ENCODE results near the gene MFN2.
"Not testable (repeated sequence)": the region's sequence is repeated elsewhere in the genome, so short reads cannot be mapped to it uniquely, and the experiment has no call there.

The MFN2 gene

DNA sequence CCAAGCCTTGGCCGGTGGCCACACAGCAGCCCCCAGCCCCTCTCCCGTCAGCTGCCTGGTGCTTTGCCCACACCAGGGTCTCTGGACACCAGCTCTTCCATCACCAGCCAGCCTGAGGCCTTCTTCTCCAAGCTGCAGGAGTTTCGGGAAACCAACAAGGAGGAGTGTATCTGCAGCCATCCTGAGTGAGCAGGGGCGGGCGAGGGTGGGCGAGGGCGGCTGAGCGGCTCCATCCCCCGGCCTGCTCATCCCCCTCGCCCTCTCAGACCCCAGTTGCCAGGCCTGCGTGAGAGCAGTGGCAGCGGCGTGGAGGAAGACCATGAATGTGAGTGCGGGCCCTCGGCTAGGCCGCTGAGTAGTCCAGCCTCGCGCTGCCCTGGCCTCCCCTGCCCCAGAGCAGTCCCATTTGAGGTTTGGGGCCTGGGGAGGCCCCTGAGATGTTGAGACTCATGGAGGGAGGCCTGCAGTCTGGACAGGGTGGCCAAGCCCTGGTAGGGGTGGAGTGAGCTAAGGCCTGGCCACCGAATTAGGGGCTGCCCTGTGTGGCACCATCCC, 48.8 kb downstream of the MFN2 start:
- DNase-seq, result no peak

DNA sequence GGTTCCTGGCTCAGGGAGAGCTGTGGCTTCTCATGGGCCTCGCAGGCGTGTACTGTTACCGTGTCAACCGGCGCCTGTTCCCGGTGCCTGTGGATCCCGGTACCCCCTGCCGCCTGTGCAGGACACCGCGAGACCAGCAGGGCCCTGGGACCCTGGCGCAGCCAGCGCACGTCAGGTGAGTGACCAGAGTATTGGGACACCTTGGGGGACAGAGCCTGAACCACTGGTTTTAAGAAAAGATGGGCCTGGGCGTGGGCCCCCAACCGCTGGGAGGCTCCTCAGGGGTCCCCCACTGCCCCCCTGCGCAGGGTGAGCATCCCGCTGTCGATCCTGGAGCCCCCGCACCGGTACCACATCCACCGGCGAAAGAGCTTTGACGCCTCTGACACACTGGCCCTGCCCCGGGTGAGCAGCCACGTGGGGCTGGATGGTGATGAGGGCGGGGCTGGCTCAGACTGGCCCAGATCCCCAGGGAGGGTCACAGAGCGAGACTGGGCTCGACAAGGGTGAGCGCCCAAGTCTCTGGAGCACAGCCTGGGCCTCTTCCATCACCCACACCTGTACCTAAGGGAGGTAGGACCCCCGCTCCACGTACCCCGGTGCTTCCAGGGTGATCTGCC, 49.6 kb downstream of the MFN2 start:
- DNase-seq, result no peak

DNA sequence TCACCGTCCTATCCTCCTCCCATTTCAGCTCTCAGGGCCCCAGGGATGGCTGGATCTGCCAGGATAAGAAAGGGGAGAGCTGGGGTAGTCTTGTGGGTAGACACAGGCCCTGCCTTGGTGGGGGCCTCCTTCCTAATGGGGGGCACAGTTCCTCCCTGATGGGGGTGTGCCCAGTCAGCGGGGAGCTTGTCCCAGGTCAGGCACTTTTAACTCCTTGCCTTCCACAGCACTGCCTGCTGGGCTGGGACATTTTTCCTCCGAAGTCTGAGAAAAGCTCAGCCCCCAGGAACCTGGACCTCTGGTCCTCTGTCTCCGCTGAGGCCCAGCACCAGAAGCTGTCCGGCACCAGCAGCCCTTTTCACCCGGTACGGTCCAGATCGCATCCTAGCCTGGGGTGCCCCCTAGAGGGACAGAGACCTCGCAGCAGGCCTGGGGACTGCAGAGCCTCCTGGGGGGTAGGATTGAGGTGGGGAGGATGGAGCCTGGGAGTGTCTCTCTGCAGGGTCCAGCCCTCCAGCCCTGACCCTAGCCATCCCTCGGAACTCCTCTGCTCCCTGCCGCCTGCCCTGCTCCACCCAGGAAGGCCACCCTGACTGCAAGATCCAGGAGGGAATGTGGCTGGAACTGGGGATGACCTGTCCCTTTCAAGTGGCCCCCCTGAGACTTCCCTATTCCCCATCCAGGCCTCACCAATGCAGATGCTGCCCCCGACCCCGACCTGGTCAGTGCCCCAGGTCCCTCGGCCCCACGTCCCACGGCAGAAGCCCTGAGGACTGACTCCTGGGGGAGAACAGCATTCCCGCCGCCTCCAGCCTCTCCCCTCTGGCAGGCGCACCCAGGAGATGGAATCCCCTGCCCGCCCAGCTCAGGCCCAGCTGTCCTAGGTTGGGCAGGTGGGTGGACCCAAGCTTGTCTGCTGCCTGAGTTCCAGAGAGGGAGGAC, 51.1 kb downstream of the MFN2 start:
- no peak for DNase-seq

DNA sequence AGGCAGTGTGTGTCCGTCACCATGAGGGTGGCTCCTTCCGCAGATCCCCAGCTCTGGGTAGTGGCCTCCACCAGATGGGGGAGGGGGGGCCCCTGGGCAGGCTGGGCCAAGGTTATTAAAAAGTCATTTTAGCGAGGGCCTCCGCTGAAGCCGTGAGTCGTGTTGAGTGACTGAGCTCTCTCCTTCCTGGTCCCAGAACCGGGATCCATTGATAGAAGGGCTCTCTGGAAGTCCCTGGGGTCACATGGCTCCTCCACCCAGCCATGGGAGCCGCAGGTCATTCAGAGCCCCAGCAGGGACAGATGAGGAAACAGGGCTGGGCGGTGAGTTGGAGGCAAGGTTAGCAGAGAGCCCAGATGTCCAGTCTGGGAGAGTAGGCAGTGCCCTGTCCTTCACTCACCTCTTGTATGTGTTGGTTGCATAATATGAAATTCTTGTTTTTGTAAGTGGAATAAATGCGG, 51.9 kb downstream of the MFN2 start:
- DNase-seq, result no peak

DNA sequence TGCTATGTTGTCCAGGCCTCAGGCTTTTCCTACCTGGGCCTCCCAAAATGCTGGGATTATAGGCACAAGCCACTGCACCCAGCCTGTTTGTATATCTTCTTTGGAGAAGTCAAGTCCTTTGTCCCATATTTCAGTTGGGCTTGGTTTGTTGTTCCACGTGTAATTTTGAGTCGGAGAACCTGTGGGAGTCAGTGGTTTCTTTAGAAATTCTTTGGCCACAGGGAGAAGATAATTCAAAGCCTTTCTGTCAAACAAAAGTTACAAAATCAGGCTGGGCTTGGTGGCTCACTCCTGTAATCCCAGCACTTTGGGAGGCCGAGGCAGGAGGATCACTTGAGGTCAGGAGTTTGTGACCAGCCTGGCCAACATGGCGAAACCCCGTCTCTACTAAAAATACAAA, 53.2 kb downstream of the MFN2 start:
- DNase-seq, result not testable (repeated sequence)

DNA sequence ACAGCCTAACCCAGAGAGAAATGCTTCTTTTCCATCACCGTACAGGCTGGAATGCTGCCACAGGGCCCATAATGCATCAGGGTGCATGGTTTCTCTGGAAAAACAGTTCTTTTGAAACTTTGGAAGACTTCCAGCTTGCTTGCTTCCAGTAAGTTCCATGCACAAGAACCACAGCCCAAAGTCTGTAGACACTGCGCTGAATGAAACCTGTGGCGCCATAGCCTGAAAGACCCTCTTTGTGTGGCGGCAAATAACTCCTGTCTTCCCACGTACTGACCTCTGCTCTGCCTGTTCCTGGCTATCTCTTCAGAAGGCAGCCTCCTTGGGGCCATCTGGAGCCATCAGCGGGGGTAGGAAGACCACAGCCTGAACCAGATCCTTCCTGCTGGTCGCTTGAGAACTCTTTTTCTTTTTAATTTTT, 54.1 kb downstream of the MFN2 start:
- no peak for DNase-seq

DNA sequence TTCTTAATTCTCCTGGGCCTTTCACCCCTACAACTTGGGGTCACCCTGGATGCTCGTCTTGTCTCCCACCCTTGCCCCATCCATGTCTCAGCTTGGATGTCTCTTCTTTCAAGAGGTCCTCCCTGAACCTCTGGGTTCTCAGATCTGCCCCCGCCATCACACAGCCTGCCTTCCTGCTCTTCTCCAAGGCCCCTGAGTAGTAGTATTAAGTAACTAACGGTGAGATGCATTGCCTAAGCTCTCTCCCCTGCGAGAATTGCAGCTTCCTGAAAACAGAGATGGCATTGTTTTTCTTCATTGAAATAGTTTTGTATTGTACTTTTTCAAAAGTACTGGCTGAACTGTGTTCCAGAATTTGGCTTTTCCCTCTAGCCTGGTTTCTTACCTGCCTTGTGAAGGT, 55.1 kb downstream of the MFN2 start:
- DNase-seq, result no peak

DNA sequence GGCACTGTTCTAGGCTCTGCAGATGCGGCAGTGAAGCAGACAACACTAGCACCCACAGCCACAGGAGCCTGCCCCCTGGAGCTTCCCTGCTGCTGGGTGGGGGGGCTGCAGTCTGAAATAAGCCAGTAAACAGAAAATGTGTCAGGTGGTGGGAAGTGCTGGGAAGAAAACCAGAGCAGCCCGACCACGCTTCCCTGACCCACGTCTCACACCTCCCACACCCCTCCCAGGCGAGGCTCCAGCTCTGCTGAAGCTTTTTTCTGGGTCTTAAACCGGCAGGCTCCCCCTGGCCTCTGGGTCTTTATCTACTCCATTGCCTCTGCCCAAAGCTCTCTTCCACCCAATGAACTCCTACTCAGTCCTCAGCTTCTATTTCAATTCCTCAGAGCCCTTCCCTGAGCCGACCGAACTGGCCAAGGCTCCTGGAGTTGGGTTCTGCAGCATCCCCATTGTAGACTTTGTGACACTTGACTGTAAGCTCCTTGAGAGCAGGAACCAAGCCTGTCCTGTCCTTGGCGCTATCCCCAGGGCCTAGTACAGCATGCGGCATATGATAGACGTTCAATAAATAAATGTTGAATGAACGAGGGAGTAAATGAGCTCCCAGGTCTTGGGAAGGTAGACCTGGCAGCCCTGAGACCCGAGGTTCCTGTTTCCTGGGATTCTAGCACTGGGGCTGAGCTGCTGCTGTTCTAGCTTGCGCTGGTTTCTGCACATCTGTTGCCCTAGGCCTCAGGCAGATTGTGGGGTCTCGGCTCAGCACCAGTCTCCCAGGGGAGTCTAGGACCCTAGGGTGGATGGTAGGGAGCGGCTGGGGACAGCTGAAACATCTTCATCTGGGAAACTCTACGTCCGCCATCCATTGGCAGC, 57.5 kb downstream of the MFN2 start:
- DNase-seq, result no peak

DNA sequence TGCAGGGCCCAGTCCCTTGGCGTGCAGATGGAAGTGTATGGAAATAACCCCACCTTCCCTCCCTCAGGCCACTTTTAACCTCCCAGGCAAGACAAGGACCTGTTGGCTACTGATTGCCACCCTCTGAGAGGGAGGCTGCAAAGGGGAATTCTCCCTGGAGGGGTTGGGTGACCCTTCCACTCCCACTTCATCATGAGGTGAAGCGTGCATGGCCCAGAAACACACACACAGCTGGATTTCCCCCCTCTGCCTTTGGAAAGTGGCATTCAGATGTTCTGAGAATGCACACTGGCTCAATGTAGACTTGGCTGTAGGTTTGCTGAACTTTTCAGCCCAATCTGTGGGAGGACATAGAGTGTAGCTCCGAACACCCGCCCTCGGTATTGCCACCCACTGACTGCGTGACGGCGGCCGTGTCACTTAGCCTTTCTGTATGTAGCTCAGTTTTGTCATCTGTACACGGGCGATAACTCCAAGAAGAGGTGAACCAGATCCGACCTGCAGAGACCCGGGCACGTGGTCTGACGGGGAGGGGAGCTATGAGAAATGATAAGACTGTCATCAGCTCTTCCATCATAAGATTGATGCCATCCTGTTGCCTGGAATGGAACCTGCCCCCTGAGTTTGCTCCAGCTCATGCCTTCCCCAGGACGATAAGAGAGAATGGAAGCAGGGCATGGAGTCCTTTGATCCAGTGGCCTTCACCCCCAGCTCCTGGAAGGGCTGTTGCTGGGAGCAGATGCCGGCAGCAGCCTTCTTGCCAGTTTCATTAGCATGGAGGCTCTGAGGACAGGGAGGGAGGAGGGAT, 58.3 kb downstream of the MFN2 start:
- DNase-seq, result no peak

DNA sequence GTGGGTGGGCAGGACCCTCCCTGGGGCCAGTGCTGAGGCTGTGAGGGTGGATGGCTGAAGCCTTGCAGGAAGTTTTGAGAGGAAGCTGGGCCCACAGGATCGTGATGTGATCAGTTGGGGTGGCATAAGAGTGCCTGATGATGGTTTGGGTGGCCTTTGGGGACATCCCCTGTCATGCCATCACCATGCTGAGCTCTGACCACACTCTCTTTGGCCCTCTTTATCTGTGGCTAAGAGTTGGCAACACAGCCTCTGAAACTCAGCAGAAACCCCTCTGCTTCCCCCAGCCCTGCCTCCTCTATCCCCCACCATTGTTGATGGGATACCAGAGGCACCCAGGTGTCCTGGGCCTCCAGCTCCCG, 58.9 kb downstream of the MFN2 start:
- no peak for DNase-seq

DNA sequence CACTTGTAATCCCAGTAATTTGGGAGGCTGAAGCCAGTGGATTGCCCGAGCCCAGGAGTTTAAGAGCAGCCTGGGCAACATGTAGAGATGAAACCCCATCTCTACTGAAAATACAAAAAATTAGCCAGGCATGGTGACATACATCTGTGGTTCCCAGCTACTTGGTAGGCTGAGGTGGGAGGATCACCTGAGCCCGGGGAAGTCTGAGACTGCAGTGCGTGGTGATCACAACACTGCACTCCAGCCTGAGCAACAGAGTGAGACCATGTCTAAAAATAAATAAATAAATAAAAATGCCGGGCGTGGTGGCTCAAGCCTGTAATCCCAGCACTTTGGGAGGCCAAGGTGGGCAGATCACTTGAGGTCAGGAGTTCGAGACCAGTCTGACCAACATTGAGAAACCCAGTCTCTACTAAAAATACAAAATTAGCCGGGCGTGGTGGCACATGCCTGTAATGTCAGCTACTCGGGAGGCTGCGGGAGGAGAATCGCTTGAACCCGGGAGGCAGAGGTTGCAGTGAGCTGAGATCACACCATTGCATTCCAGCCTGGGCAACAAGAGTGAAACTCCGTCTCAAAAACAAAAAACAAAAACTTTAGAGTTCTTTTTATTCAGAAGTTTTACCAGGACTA, 59.7 kb downstream of the MFN2 start:
- DNase-seq, result not testable (repeated sequence)

DNA sequence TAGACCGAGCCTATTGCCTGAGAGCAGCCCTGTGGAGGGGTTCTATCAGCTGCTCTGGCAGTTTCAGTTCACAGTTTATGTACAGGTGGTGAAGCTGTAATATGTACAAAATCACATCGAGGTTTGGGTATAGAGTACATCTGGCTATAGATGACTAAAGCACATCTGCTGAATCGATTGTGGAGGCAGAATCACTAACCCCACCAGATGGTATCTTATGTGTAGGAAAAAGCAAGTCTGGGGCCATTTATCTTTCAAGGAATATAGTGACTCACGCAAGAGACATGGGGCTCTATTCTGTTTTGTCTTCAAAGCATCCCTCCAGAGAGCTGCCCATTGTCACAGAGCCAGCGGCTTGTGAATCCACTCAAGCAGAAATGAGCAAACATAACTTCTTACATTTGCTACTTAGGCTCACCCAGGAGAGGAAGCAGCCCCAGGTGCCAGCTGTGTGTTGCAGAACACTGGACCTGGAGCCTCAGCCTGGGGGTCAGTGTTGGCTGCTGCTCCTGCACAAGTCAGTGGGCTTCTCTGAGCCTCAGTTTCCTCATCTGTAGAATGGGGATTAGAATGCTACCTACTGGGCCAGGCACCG, 60.3 kb downstream of the MFN2 start:
- peak; percentile 75 for DNase-seq

DNA sequence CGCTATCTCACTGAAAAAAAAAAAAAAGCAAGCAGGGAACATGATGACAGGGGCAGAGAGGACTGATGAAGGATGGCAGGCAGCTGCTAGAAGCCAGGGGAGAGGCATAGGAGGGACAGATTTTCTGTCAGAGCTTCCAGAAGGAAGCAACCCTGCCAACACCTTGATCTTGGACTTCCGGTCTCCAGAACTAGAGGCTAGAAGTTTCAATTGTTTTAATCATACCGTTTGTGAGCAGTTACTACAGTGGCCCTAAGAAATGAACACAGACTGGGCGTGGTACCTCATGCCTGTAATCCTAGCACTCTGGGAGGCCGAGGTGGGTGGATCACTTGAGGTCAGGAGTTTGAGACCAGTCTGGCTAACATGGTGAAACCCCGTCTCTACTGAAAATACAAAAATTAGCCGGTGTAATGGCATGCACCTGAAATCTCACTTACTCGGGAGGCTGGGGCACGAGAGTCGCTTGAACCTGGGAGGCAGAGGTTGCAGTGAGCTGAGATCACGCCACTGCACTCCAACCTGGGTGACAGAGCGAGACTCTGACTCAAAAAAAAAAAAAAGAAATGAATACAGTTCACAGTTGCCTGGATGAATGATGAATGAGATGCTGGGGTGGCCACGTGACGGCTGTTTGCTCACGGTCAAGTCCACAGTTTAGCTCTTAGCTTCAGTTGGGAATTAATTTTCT, 64.1 kb downstream of the MFN2 start:
- not testable (repeated sequence) for DNase-seq

DNA sequence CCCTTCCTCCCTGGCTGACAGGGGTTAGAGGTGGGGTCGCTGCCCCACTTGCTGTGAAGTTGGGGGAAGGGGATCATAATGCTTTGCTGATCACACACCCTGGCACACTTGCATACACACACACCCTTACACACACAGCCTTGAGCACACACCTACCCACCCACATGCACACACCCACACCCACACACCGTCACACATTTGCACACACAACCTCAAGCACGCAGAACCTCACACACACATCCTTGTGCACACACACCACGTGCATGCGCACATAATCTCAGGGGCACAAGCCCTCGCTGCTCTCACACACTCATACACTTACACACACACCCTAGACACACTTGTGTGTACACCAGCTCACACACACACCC, 66.5 kb downstream of the MFN2 start:
- DNase-seq, result no peak

DNA sequence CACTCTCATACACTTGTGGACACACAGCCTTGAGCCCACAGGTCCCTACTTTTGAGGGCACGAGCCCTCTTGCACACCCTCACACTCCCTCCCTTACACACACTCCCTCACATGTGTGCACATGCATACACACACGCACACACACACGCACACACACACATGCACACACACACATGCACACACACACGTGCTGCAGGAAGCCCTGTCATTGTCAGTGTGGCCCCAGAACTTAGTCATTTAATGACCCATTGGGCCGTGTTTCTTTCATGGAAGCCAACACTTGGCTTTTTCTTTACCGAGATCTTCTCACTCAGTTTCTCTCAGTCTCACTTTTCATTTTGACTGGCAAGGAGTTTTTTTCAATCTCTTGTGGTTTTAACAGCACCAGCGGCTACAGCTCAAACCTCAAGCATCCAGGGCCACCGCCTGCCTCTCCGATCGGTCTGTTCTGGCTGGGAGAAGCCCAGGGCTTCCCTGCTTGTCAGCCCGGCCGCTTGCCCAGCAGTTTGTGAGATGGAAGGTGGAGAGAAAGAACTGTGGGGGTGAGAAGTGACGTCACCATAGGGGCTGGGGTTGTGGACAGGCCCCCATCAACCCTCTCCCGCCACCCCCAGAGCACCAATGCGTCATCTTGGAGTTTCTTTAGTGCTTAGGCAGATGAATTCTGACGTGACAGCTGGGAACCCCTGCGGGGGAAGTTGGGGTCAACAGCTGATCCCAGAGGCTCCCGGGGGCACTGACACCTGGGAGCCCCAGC, 67.1 kb downstream of the MFN2 start:
- DNase-seq, result no peak

DNA sequence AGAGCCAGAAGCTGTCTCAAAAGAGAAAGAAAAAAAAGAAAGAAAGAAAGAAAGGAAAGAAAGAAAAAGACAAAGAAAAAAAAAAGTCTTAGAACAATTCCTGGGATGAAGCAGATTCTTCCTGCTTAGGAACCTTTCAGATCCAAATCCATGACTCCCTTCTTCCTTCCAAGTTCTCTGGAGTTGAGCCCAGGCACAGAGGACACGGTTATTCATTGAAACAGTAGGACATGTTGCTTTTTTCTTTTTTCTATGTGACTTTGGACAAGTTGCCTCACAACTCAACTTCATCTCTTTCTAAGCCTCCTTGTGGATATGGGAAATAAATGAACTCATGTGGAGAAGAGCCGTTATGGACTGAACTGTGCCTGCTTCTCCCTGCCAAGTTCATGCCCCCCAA, 68.1 kb downstream of the MFN2 start:
- DNase-seq, result no peak

DNA sequence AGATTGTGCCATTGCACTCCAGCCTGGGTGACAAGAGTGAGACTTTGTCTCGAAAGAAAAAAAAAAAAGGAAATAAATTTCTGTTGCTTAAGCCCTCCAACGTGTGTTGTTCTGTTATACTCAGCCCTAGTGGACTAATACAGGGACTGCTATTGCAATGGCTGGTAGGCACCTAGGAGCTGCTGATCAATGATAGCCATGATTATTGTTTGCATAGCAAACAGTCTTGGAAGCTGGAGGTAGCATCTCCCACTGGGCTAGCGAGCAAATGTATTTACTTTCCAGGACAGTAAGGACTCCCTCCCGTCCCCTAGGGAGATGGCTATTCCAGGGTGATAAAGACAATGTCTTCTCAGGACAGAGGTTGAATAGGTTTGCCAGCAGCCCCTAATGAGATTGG, 69.4 kb downstream of the MFN2 start:
- no peak for DNase-seq

DNA sequence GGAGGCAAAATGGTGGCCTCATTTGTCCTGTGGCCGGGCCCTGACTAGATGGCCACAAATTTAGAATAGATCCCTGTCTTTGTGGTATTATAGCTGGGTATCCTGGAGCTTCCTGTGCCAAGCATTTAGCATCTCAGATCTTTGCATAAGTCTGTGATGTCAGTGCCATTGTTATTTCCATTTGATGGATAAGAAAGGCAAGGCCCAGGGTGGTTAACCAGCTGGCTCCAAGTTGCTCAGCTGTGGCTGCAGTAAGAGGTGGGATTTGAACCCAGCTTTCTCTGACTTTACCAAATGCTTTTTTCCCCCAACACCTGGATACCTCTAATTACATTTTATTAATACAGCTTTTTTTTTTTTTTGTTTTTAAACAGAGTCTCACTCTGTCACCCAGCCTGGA, 71.1 kb downstream of the MFN2 start:
- no peak for DNase-seq

DNA sequence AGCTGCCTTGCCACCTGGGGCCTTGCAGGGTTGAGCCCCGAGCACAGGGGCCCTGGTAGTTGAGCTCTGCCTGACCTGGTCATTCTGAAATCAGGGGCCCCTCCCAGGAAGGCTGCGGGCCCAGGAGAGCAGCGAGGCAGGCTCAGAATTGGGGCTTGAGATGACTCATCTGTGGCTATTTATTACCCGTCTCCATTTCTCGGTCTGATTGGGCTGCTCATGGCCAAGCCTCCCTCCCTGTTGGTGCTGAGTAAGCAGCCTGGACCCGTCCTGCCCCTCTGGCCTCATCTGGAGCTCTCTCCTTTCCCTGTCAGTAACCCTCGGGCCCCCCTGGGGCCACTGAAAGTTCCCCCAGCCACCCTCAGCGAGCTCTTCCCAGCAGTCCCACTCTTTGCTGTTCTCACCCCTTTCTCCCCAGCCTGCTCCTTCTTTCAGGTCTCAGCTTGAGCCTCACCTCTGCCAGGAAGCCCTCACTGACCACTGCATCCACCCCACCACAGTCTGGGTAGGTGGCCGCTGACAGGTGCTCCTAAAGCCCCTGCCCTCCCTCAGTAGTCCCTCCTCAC, 71.8 kb downstream of the MFN2 start:
- DNase-seq, result peak; percentile 36

Data from DMS 273 treated with DMSO at 0.1 percent for 48 hours (cell line).